Tibial nerve (tissue), 4 donors: ENCODE measurements around the gene KISS1. TPM values are rescaled to one million over a fixed set of nuclear protein-coding genes. Genes with fewer than 3 reads are reported as not detected.

Source experiments
- DNase-seq, 2 donors: peaks; one replicate each; pipeline ENCODE4 v3.0.0-alpha.2; 2019; ENCODE audit warnings: low spot score in 2 of 2
- H3K27ac ChIP-seq, 4 donors: fragments of 200-600 bp; sonication (generic) in 3 of 4; one replicate each; pipeline ENCODE4 v1.5.1; 2017 to 2019; ENCODE audit warnings: mild to moderate bottlenecking in 1 of 4
- H3K27me3 ChIP-seq, 2 donors: fragments of 200-600 bp; sonication (generic) in 1 of 2; one replicate each; pipeline versions ENCODE4 v1.5.1 to v1.6.0; 2017 to 2019
- H3K36me3 ChIP-seq, 3 donors: fragments of 200-600 bp; sonication (generic); one replicate each; pipeline ENCODE4 v1.5.1; 2018 to 2019
- H3K4me1 ChIP-seq, 4 donors: fragments of 200-600 bp; sonication (generic) in 3 of 4; one replicate each; pipeline ENCODE4 v1.5.1; 2017 to 2019
- H3K4me3 ChIP-seq, 4 donors: fragments of 200-600 bp; sonication (generic) in 3 of 4; one replicate each; pipeline ENCODE4 v1.5.1; 2017 to 2019; ENCODE audit warnings: mild to moderate bottlenecking in 1 of 4, moderate library complexity in 1 of 4
- H3K9me3 ChIP-seq, 4 donors: fragments of 200-600 bp; sonication (generic) in 3 of 4; one replicate each; pipeline ENCODE4 v1.5.1; 2017 to 2019
- EP300 ChIP-seq, 2 donors: sonication (generic); formaldehyde crosslinking; IDR thresholded peaks; one replicate each; pipeline ENCODE4 v1.6.1; 2017; ENCODE audit warnings: antibody characterized with exemption in 2 of 2, mild to moderate bottlenecking in 1 of 2
- POLR2A ChIP-seq, 2 donors: fragments of 450-650 bp; IDR thresholded peaks; one replicate each; pipeline ENCODE4 v1.6.1; 2017; ENCODE audit warnings: antibody characterized with exemption in 2 of 2, mild to moderate bottlenecking in 2 of 2, moderate library complexity in 2 of 2
- WGBS, 2 donors: methylation state at CpG; one replicate each; pipeline ENCODE4 v1.1.5; 2018; 5-methylcytosine and 5-hydroxymethylcytosine counted together
- total RNA-seq, 4 donors: library from RNA; depleted of rRNA; stranded (reverse); fragments of >200 nt; gene quantifications; one replicate each; pipeline ENCODE4 v1.1.0, GENCODE V29; 2016
- TF ChIP-seq, protein P1 (sequence below), 5 experiments: fragments of 200-600 bp in 3 of 5; fragments of 450-650 bp in 2 of 5; sonication (generic) in 3 of 5; IDR thresholded peaks; one replicate each; pipeline ENCODE4 v1.5.1; 2016 to 2019; ENCODE audit warnings: antibody characterized with exemption in 5 of 5, mild to moderate bottlenecking in 3 of 5, moderate library complexity in 2 of 5

KISS1 gene
- total RNA-seq, 4 donors from 2014 or later, result not detected

- Histone ChIP-seq H3K36me3 (no peaks in the 10 kb centered on the region), H3K9me3 (no peaks in the 10 kb centered on the region), H3K4me1 (peaks cover 0 to 12% (median 0%) of the 10 kb centered on the region in 4 donors), H3K27me3 (peaks cover 0 to 34% of the 10 kb centered on the region in 2 donors), H3K27ac (no peak overlapping the region), H3K4me3 (no peak overlapping the region)
- WGBS, 2 donors, result 75 to 83% methylated on average over 2 of the region's 2 CpGs
- DNase-seq, result no peak
- TF ChIP-seq EP300 (IDR thresholded peaks at IDR 0.05), result no peak
- TF ChIP-seq, protein P1, sequence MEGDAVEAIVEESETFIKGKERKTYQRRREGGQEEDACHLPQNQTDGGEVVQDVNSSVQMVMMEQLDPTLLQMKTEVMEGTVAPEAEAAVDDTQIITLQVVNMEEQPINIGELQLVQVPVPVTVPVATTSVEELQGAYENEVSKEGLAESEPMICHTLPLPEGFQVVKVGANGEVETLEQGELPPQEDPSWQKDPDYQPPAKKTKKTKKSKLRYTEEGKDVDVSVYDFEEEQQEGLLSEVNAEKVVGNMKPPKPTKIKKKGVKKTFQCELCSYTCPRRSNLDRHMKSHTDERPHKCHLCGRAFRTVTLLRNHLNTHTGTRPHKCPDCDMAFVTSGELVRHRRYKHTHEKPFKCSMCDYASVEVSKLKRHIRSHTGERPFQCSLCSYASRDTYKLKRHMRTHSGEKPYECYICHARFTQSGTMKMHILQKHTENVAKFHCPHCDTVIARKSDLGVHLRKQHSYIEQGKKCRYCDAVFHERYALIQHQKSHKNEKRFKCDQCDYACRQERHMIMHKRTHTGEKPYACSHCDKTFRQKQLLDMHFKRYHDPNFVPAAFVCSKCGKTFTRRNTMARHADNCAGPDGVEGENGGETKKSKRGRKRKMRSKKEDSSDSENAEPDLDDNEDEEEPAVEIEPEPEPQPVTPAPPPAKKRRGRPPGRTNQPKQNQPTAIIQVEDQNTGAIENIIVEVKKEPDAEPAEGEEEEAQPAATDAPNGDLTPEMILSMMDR (IDR thresholded peaks at IDR 0.05), result no peak
- no peak for TF ChIP-seq POLR2A (IDR thresholded peaks at IDR 0.05)
Observed at GRCh38 chr1:204194080-204194479, 2.2 kb downstream of the KISS1 start.

- Histone ChIP-seq H3K4me1 (peaks cover 0 to 12% (median 0%) of the 10 kb centered on the region in 4 donors), H3K36me3 (no peaks in the 10 kb centered on the region), H3K4me3 (no peak overlapping the region), H3K9me3 (no peaks in the 10 kb centered on the region), H3K27ac (no peak overlapping the region), H3K27me3 (peaks cover 0 to 42% of the 10 kb centered on the region in 2 donors)
- TF ChIP-seq, protein P1 (IDR thresholded peaks at IDR 0.05), result no peak
- TF ChIP-seq POLR2A (IDR thresholded peaks at IDR 0.05), result no peak
- TF ChIP-seq EP300 (IDR thresholded peaks at IDR 0.05), result no peak
- DNase-seq, result no peak
- WGBS, 2 donors, result 68 to 70% methylated on average over 3 of the region's 3 CpGs
Observed at GRCh38 chr1:204192589-204193352, 3.5 kb downstream of the KISS1 start.

DNA sequence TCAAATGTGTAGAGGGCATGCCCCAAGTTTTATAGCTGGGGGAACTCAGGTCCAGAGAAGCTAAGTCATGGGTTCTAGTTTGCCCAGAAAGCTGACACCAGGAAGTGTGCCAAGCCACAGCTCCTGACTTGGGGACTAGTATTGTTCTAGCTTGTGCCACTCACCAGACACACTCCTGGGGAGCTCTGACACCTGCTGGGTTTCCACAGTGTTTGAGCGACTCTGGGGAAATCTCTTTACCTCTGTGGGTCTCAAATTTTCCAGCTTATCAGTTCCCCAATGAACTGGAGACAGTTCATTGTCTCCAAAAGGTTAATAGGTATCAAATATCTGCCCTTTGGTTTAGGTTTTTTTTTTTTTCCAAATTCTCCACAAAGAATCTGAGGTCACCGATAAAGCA lies 4.2 kb downstream of the KISS1 start:
- peaks cover 0 to 49% of the 10 kb centered on the region in 2 donors for H3K27me3 ChIP-seq
- H3K9me3 ChIP-seq, result no peaks in the 10 kb centered on the region
- H3K27ac ChIP-seq, result no peak overlapping the region
- peaks cover 0 to 12% (median 0%) of the 10 kb centered on the region in 4 donors for H3K4me1 ChIP-seq
- 82 to 92% methylated on average over 2 of the region's 2 CpGs for WGBS, 2 donors
- H3K36me3 ChIP-seq, result no peaks in the 10 kb centered on the region
- TF ChIP-seq, protein P1 (IDR thresholded peaks at IDR 0.05), result no peak
- no peak for TF ChIP-seq EP300 (IDR thresholded peaks at IDR 0.05)
- TF ChIP-seq POLR2A (IDR thresholded peaks at IDR 0.05), result no peak
- no peak overlapping the region for H3K4me3 ChIP-seq
- DNase-seq, result no peak

DNA sequence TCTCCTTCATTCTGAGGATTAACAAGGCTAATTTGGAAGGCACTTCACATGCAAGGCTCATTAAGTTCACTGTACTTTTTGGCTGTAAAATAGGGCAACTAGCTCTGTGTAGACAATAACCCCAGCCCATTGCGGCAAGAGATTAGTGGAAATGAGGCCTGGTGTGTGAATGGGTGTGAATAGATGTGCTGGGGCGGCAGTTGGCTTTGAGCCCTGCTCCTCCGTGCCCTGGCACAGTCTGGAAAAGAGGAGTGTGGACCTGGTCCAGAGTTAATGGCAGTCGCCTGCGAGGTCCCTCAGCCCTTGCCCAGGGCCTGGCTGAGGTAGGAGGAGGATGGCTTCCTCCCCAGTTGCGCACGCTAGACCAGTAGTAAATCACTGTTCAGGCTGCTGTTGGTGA lies 4.8 kb downstream of the KISS1 start:
- 70 to 81% methylated on average over 7 of the region's 7 CpGs for WGBS, 2 donors
- peaks cover 0 to 55% of the 10 kb centered on the region in 2 donors for H3K27me3 ChIP-seq
- no peak overlapping the region for H3K4me3 ChIP-seq
- H3K4me1 ChIP-seq, result peaks cover 0 to 12% (median 0%) of the 10 kb centered on the region in 4 donors
- H3K27ac ChIP-seq, result no peak overlapping the region
- H3K36me3 ChIP-seq, result no peaks in the 10 kb centered on the region
- H3K9me3 ChIP-seq, result no peaks in the 10 kb centered on the region
- DNase-seq, result no peak
- TF ChIP-seq EP300 (IDR thresholded peaks at IDR 0.05), result no peak
- TF ChIP-seq POLR2A (IDR thresholded peaks at IDR 0.05), result no peak
- TF ChIP-seq, protein P1 (IDR thresholded peaks at IDR 0.05), result no peak
